NB4 (cell line): ENCODE data around the gene TRDMT1.

ENCODE experiments used
- CTCF ChIP-seq: IDR thresholded peaks from one replicate; pipeline ENCODE4 v1.5.1; 2012; ENCODE audit warnings: low read depth, low read length
- MAX ChIP-seq: IDR thresholded peaks from 2 replicates; pipeline ENCODE4 v1.6.1; 2011; ENCODE audit warnings: low read depth, low read length
- MYC ChIP-seq: IDR thresholded peaks from 2 replicates; pipeline ENCODE4 v1.6.1; 2011; ENCODE audit warnings: low read depth, low read length
- POLR2A ChIP-seq: IDR thresholded peaks from 2 replicates; pipeline ENCODE4 v1.6.1; 2011; ENCODE audit warnings: mild to moderate bottlenecking; ENCODE audit not compliant: insufficient read length; ENCODE audit errors: extremely low read depth

- no peak for TF ChIP-seq CTCF
- TF ChIP-seq MYC = no peak
- no peak for TF ChIP-seq POLR2A
- TF ChIP-seq MAX = no peak
These were observed 45.6 kb downstream of the TRDMT1 start for GRCh38 chr10:17155826-17156225.
